Measurements from ENCODE around the gene DMAP1.

Gene DMAP1

GRCh38 chr1:44220001-44220751, 6.9 kb downstream of the DMAP1 start:
- no peak overlapping the region for H4K91ac ChIP-seq (ENCODE audit: low read depth, low read length)

GRCh38 chr1:44220755-44221154, 7.5 kb downstream of the DMAP1 start:
- no peak overlapping the region for H2BK5ac ChIP-seq (ENCODE audit: low read depth, low read length, poor library complexity)
- no peak overlapping the region for H2BK12ac ChIP-seq (ENCODE audit: low read length)
- H4K12ac ChIP-seq (ENCODE audit: low read depth, low read length): no peak overlapping the region
- no peak overlapping the region for H3K27ac ChIP-seq (ENCODE audit: low read depth, low read length)
- H4K8ac ChIP-seq (ENCODE audit: low read depth, low read length): no peak overlapping the region
- H3K14ac ChIP-seq (ENCODE audit: low read length): no peak overlapping the region
- H3K36me3 ChIP-seq (ENCODE audit: control insufficient read depth in 1 of 2, insufficient read depth in 2 of 2, low read length in 2 of 2): peaks cover 43 to 50% of the 10 kb centered on the region in 2 experiments
- H2AK5ac ChIP-seq (ENCODE audit: low read length): no peak overlapping the region
- no peak overlapping the region for H3K4me3 ChIP-seq (ENCODE audit: low read depth, low read length)
- no peak overlapping the region for H3K9ac ChIP-seq (ENCODE audit: low read length)
- no peak overlapping the region for H3K4me2 ChIP-seq (ENCODE audit: low read length)
- WGBS (ENCODE audit: extremely low coverage, insufficient coverage, insufficient read length): no CpG with 5 or more reads among the region's 10 CpGs
- no peak overlapping the region for H2AFZ ChIP-seq (ENCODE audit: insufficient read depth, low read length, poor library complexity)
- H3K27me3 ChIP-seq (ENCODE audit: insufficient read depth, low read length): no peaks in the 10 kb centered on the region
- H3K79me2 ChIP-seq (ENCODE audit: control insufficient read depth, insufficient read depth, low read length, poor library complexity): no peaks in the 10 kb centered on the region
- H3K4me1 ChIP-seq (ENCODE audit: control insufficient read depth in 1 of 2, insufficient read depth in 2 of 2, low read length in 2 of 2): no peaks in the 10 kb centered on the region
- H2BK120ac ChIP-seq (ENCODE audit: insufficient read depth, low read length, poor library complexity): no peak overlapping the region
- H3K4ac ChIP-seq (ENCODE audit: low read depth, low read length): no peak overlapping the region
- no peak for DNase-seq
- H3K18ac ChIP-seq (ENCODE audit: low read length): no peak overlapping the region
- no peak overlapping the region for H3K23ac ChIP-seq (ENCODE audit: low read length)
- H4K91ac ChIP-seq (ENCODE audit: low read depth, low read length): no peak overlapping the region
- H3K9me3 ChIP-seq (ENCODE audit: insufficient read depth, low read depth, low read length): peaks cover 2% of the 10 kb centered on the region
- H3K79me1 ChIP-seq (ENCODE audit: low read length): no peaks in the 10 kb centered on the region

More at GRCh38 chr1:44220001-44220751, 6.9 kb downstream of the DMAP1 start:
- Histone ChIP-seq H2BK12ac (ENCODE audit: low read length) (no peak overlapping the region), H4K12ac (ENCODE audit: low read depth, low read length) (no peak overlapping the region), H3K79me2 (ENCODE audit: control insufficient read depth, insufficient read depth, low read length, poor library complexity) (no peaks in the 10 kb centered on the region), H3K4me2 (ENCODE audit: low read length) (no peak overlapping the region), H3K9me3 (ENCODE audit: insufficient read depth, low read depth, low read length) (peaks cover 2% of the 10 kb centered on the region), H3K9ac (ENCODE audit: low read length) (no peak overlapping the region), H3K14ac (ENCODE audit: low read length) (no peak overlapping the region), H3K23ac (ENCODE audit: low read length) (no peak overlapping the region), H3K27me3 (ENCODE audit: insufficient read depth, low read length) (no peaks in the 10 kb centered on the region), H3K79me1 (ENCODE audit: low read length) (no peaks in the 10 kb centered on the region), H3K4me3 (ENCODE audit: low read depth, low read length) (no peak overlapping the region), H2BK5ac (ENCODE audit: low read depth, low read length, poor library complexity) (no peak overlapping the region), H2AK5ac (ENCODE audit: low read length) (no peak overlapping the region), H3K36me3 (ENCODE audit: control insufficient read depth in 1 of 2, insufficient read depth in 2 of 2, low read length in 2 of 2) (peaks cover 45 to 51% of the 10 kb centered on the region in 2 experiments), H2AFZ (ENCODE audit: insufficient read depth, low read length, poor library complexity) (no peak overlapping the region), H3K4me1 (ENCODE audit: control insufficient read depth in 1 of 2, insufficient read depth in 2 of 2, low read length in 2 of 2) (no peaks in the 10 kb centered on the region), H3K18ac (ENCODE audit: low read length) (no peak overlapping the region), H3K4ac (ENCODE audit: low read depth, low read length) (no peak overlapping the region), H2BK120ac (ENCODE audit: insufficient read depth, low read length, poor library complexity) (no peak overlapping the region), H4K8ac (ENCODE audit: low read depth, low read length) (no peak overlapping the region), H3K27ac (ENCODE audit: low read depth, low read length) (no peak overlapping the region)
- no peak for DNase-seq
- no CpG with 5 or more reads among the region's 31 CpGs for WGBS (ENCODE audit: extremely low coverage, insufficient coverage, insufficient read length)

- no peak for DNase-seq
- Histone ChIP-seq H4K8ac (ENCODE audit: low read depth, low read length) (no peak overlapping the region), H2BK12ac (ENCODE audit: low read length) (no peak overlapping the region), H2AFZ (ENCODE audit: insufficient read depth, low read length, poor library complexity) (no peak overlapping the region), H3K79me2 (ENCODE audit: control insufficient read depth, insufficient read depth, low read length, poor library complexity) (no peaks in the 10 kb centered on the region), H4K12ac (ENCODE audit: low read depth, low read length) (no peak overlapping the region), H3K27me3 (ENCODE audit: insufficient read depth, low read length) (no peaks in the 10 kb centered on the region), H3K4me3 (ENCODE audit: low read depth, low read length) (no peak overlapping the region), H3K4me2 (ENCODE audit: low read length) (no peak overlapping the region), H3K9ac (ENCODE audit: low read length) (no peak overlapping the region), H3K9me3 (ENCODE audit: insufficient read depth, low read depth, low read length) (peaks cover 2% of the 10 kb centered on the region), H3K79me1 (ENCODE audit: low read length) (no peaks in the 10 kb centered on the region), H4K91ac (ENCODE audit: low read depth, low read length) (no peak overlapping the region), H2AK5ac (ENCODE audit: low read length) (no peak overlapping the region), H2BK120ac (ENCODE audit: insufficient read depth, low read length, poor library complexity) (no peak overlapping the region), H3K23ac (ENCODE audit: low read length) (no peak overlapping the region), H2BK5ac (ENCODE audit: low read depth, low read length, poor library complexity) (no peak overlapping the region), H3K18ac (ENCODE audit: low read length) (no peak overlapping the region), H3K4me1 (ENCODE audit: control insufficient read depth in 1 of 2, insufficient read depth in 2 of 2, low read length in 2 of 2) (no peaks in the 10 kb centered on the region), H3K27ac (ENCODE audit: low read depth, low read length) (no peak overlapping the region), H3K36me3 (ENCODE audit: control insufficient read depth in 1 of 2, insufficient read depth in 2 of 2, low read length in 2 of 2) (peaks cover 43 to 45% of the 10 kb centered on the region in 2 experiments), H3K4ac (ENCODE audit: low read depth, low read length) (no peak overlapping the region), H3K14ac (ENCODE audit: low read length) (no peak overlapping the region)
- WGBS (ENCODE audit: extremely low coverage, insufficient coverage, insufficient read length): no CpG with 5 or more reads among the region's 23 CpGs
Observed at GRCh38 chr1:44221769-44222168, 8.5 kb downstream of the DMAP1 start.

GRCh38 chr1:44222397-44223186, 9.3 kb downstream of the DMAP1 start:
- Histone ChIP-seq H3K23ac (ENCODE audit: low read length) (no peak overlapping the region), H3K4me3 (ENCODE audit: low read depth, low read length) (no peak overlapping the region), H2AK5ac (ENCODE audit: low read length) (no peak overlapping the region), H3K9me3 (ENCODE audit: insufficient read depth, low read depth, low read length) (peaks cover 2% of the 10 kb centered on the region), H3K27ac (ENCODE audit: low read depth, low read length) (no peak overlapping the region), H4K91ac (ENCODE audit: low read depth, low read length) (no peak overlapping the region), H3K4me1 (ENCODE audit: control insufficient read depth in 1 of 2, insufficient read depth in 2 of 2, low read length in 2 of 2) (no peaks in the 10 kb centered on the region), H4K8ac (ENCODE audit: low read depth, low read length) (no peak overlapping the region), H2BK12ac (ENCODE audit: low read length) (no peak overlapping the region), H3K27me3 (ENCODE audit: insufficient read depth, low read length) (no peaks in the 10 kb centered on the region), H3K18ac (ENCODE audit: low read length) (no peak overlapping the region), H3K36me3 (ENCODE audit: control insufficient read depth in 1 of 2, insufficient read depth in 2 of 2, low read length in 2 of 2) (peaks cover 43 to 45% of the 10 kb centered on the region in 2 experiments), H4K12ac (ENCODE audit: low read depth, low read length) (no peak overlapping the region), H2BK5ac (ENCODE audit: low read depth, low read length, poor library complexity) (no peak overlapping the region), H3K79me2 (ENCODE audit: control insufficient read depth, insufficient read depth, low read length, poor library complexity) (no peaks in the 10 kb centered on the region), H3K9ac (ENCODE audit: low read length) (no peak overlapping the region), H3K79me1 (ENCODE audit: low read length) (no peaks in the 10 kb centered on the region), H2BK120ac (ENCODE audit: insufficient read depth, low read length, poor library complexity) (no peak overlapping the region), H3K4ac (ENCODE audit: low read depth, low read length) (no peak overlapping the region), H2AFZ (ENCODE audit: insufficient read depth, low read length, poor library complexity) (no peak overlapping the region), H3K14ac (ENCODE audit: low read length) (no peak overlapping the region), H3K4me2 (ENCODE audit: low read length) (no peak overlapping the region)
- DNase-seq: no peak
- no CpG with 5 or more reads among the region's 5 CpGs for WGBS (ENCODE audit: extremely low coverage, insufficient coverage, insufficient read length)

Data from trophoblast cell (in vitro differentiated cells and primary cell).